AG04449 (cell line): ENCODE measurements around the gene CDKL4.

ENCODE experiments used
- CTCF ChIA-PET: fragments of 350-600 bp; formaldehyde crosslinking; extraction: SDS; loops from one replicate; lab custom pipeline; 2021; ENCODE audit warnings: antibody characterized with exemption; lab: Yijun Ruan, JAX
- POLR2A ChIA-PET: fragments of 400-600, 350-600 bp; formaldehyde crosslinking; extraction: SDS; loops from one replicate; lab custom pipeline; 2020; ENCODE audit warnings: antibody characterized with exemption, inconsistent platforms; lab: Yijun Ruan, JAX
- DNase-seq: peaks from one replicate; pipeline ENCODE4 v3.0.0-alpha.2; 2010; ENCODE audit warnings: low read depth, low spot score
- H3K4me3 ChIP-seq: 2 replicates; pipeline ENCODE4 v1.5.1; 2011; ENCODE audit warnings: low read depth, mild to moderate bottlenecking, control low read depth, low read length
- CTCF ChIP-seq: IDR thresholded peaks from one replicate; pipeline ENCODE4 v1.5.1; 2011; ENCODE audit warnings: mild to moderate bottlenecking, moderate library complexity, low read length, control low read depth, inconsistent platforms; ENCODE audit not compliant: insufficient read depth; ENCODE audit errors: missing control alignments

Gene CDKL4

DNA sequence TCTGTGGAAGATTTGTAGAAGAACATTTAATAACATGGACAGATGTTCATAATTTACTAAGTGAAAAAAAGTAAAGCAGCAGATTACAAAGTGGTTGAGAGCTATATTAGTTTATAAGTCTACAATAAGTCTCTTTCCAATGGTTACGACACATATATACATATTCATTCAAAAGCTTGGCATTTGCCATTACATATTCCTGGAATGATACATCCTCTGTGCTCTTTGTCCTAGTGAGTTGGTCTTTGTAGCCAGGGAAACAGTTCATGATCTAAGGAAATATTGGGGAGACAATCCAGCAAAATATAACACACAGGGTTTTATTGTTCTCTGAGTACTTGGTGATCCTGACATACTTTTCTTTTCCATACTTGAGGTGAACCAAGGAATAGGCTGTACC lies 90.5 kb downstream of the CDKL4 start:
- DNase-seq = no peak
- no peak for TF ChIP-seq CTCF
- POLR2A ChIA-PET = no interaction called here
- CTCF ChIA-PET = no interaction called here
- H3K4me3 ChIP-seq = no peak overlapping the region

GRCh38 chr2:39152504-39152903 lies 91.3 kb downstream of the CDKL4 start:
- TF ChIP-seq CTCF = no peak
- no peak for DNase-seq
- ChIA-PET POLR2A (no interaction called here), CTCF (no interaction called here)
- H3K4me3 ChIP-seq = no peak overlapping the region

DNA sequence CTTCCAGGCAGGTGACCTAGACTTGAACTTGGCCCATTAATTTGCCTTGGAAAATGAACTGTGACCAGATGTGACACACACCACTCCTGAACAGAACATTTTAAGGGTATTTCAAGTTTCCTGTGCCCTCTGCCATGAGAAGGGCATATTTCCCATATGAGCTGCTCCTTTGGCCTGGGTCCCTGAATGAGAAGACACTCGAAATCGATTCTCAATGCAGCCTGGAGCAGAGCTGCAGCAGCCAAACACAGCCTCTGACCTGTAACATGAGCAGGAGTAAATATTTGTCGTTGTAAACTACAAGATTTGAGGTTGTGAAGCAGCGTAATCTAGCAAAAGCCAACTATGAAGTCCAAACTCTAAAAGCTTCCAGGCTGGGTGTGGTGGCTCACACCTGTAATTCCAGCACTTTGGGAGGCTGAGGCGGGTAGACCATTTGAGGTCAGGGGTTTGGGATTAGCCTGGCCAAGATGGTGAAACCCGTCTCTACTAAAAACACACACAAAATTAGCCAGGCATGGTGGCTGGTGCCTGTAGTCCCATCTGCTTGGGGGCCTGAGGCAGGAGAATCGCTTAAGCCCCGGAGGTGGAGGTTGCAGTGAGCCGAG lies 92.8 kb downstream of the CDKL4 start:
- no peak for DNase-seq
- no peak for TF ChIP-seq CTCF
- H3K4me3 ChIP-seq = no peak overlapping the region
- ChIA-PET CTCF (no interaction called here), POLR2A (no interaction called here)

GRCh38 chr2:39150102-39150562 lies 93.6 kb downstream of the CDKL4 start:
- no peak for TF ChIP-seq CTCF
- no peak for DNase-seq
- H3K4me3 ChIP-seq = no peak overlapping the region
- ChIA-PET POLR2A (no interaction called here), CTCF (interaction anchor here (1.2 kb wide), 1 partner anchor 79 kb away, joined by 3 read pairs; no protein-coding TSS in a partner anchor)

DNA sequence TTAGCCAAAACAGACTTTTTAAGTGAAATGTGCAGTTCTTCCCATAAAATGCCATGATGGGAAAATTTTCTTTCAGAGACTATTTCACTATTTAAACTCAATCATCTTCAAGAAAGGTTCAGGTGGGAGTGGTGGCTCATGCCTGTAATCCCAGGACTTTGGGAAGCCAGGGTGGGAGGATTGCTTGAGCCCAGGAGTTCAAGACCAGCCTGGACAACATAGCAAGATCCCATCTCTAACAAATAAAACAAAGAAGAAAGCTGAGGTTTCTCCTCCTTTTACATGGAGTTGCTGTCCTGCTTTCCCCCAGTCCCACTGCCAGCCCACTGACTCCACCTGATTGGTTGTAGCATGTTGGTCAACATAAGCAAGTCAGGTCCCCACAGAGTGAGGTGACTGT lies 97.1 kb downstream of the CDKL4 start:
- POLR2A ChIA-PET = no interaction called here
- CTCF ChIA-PET = no interaction called here
- no peak for DNase-seq
- no peak for TF ChIP-seq CTCF
- H3K4me3 ChIP-seq = no peak overlapping the region

- CTCF ChIA-PET = no interaction called here
- no peak for DNase-seq
- H3K4me3 ChIP-seq = no peak overlapping the region
- no peak for TF ChIP-seq CTCF
- POLR2A ChIA-PET = interaction anchor here (0.6 kb wide), 1 partner anchor 30 kb away, joined by 3 read pairs; no protein-coding TSS in a partner anchor
These were observed 97.8 kb downstream of the CDKL4 start for GRCh38 chr2:39145906-39146421.
